ENCODE measurements around the gene TATDN2. TPM values are rescaled to one million over a fixed set of nuclear protein-coding genes. Genes with fewer than 3 reads are reported as not detected.

Gene TATDN2
- total RNA-seq, 5 donors from 2014 or later (not counting 1 experiment from before 2014, with no cell fraction given) = 58.9 to 82.3 (median 79.9) TPM

- ChIA-PET POLR2A (no interaction called here), CTCF (no interaction called here)
- no peaks in the 10 kb centered on the region for H3K27me3 ChIP-seq (replicated peaks in 1 of 2; ENCODE audit: control insufficient read depth in 2 of 2, extremely low read depth in 1 of 2, insufficient read depth in 2 of 2, low read length in 1 of 2)
- ATAC-seq (replicated peaks in 1 of 4) = no peak
- peaks cover 11 to 79% of the 10 kb centered on the region in 2 donors for H3K36me3 ChIP-seq (ENCODE audit: control insufficient read depth in 2 of 2, extremely low read depth in 1 of 2, insufficient read depth in 1 of 2, low read length in 1 of 2)
- H3K4me1 ChIP-seq (ENCODE audit: control insufficient read depth in 1 of 2, extremely low read depth in 1 of 2, insufficient read depth in 2 of 2, low read length in 2 of 2) = no peaks in the 10 kb centered on the region
- Mint-ChIP-seq H3K27ac (no peak overlapping the region), H3K9me3 (no peaks in the 10 kb centered on the region), H3K36me3 (peaks cover 64% of the 10 kb centered on the region), H3K4me1 (peaks cover 0 to 3% (median 0%) of the 10 kb centered on the region in 3 donors), H3K4me3 (no peak overlapping the region), H3K27me3 (no peaks in the 10 kb centered on the region)
- no peaks in the 10 kb centered on the region for H3K9me3 ChIP-seq
- DNase-seq = no peak
- WGBS (ENCODE audit: insufficient coverage) = no CpG with 5 or more reads among the region's 2 CpGs
- no peak overlapping the region for H3K27ac ChIP-seq (ENCODE audit: low read length)
- H3K4me3 ChIP-seq (ENCODE audit: control insufficient read depth in 1 of 2, extremely low read depth in 1 of 2, low read length in 1 of 2) = no peak overlapping the region
These were observed 62.3 kb downstream of the TATDN2 start for GRCh38 chr3:10310578-10310977.

GRCh38 chr3:10311710-10312109 is 63.5 kb downstream of the TATDN2 start:
- Mint-ChIP-seq H3K4me1 (peaks cover 0 to 7% (median 3%) of the 10 kb centered on the region in 3 donors), H3K9me3 (no peaks in the 10 kb centered on the region), H3K36me3 (peaks cover 59% of the 10 kb centered on the region), H3K27me3 (no peaks in the 10 kb centered on the region), H3K27ac (no peak overlapping the region), H3K4me3 (no peak overlapping the region)
- Histone ChIP-seq H3K4me3 (ENCODE audit: control insufficient read depth in 1 of 2, extremely low read depth in 1 of 2, low read length in 1 of 2) (no peak overlapping the region), H3K4me1 (ENCODE audit: control insufficient read depth in 1 of 2, extremely low read depth in 1 of 2, insufficient read depth in 2 of 2, low read length in 2 of 2) (no peaks in the 10 kb centered on the region), H3K36me3 (ENCODE audit: control insufficient read depth in 2 of 2, extremely low read depth in 1 of 2, insufficient read depth in 1 of 2, low read length in 1 of 2) (peaks cover 11 to 81% of the 10 kb centered on the region in 2 donors), H3K9me3 (no peaks in the 10 kb centered on the region), H3K27ac (ENCODE audit: low read length) (no peak overlapping the region), H3K27me3 (replicated peaks in 1 of 2; ENCODE audit: control insufficient read depth in 2 of 2, extremely low read depth in 1 of 2, insufficient read depth in 2 of 2, low read length in 1 of 2) (no peaks in the 10 kb centered on the region)
- WGBS (ENCODE audit: insufficient coverage) = 96% methylated on average over 10 of the region's 13 CpGs
- DNase-seq = no peak
- no peak for ATAC-seq (replicated peaks in 1 of 4)
- ChIA-PET CTCF (no interaction called here), POLR2A (no interaction called here)

DNA sequence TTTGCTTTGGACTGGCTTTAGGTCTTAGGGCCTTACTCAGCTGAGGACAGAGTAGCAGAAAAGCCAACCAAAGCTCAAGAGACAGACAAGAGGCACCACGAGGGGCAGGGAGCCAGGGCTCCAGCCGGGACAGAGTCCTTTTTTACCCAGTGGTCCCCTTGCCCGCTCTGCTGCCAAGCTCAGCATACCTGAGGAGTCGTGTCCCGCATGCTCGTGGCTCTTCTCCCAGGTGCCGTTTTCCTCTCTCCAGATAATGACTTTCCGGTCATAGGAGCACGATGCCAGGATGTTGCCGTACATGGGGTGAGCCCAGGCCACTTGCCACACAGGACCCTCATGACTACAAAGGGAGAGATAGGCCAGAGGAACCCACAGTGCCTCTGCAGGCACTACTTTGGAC is 64.1 kb downstream of the TATDN2 start:
- CTCF ChIA-PET = no interaction called here
- peak overlapping the region in 1 of 2 donors; percentile 11 for H3K27ac Mint-ChIP-seq

DNA sequence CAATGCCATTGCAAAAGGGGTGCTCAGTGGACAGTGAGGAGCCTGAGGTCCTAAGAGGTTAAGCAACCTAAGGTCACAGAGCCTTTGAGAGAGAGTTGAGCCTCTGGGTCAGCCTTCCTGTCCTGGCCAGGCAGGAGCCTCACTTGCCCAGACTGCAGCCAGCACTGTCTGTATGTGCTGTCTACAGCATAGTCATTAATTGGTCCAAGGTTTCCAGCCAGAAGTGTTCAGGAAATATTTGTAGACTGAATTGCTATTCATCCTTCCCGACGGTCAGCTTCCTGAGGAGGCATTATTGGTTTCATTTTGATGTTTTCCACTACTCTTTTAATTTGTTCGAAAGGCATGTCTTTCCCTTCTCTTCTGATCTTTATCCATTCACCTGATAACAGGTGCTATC is 64.6 kb downstream of the TATDN2 start:
- Mint-ChIP-seq H3K27ac (no peak overlapping the region), H3K4me1 (peaks cover 2 to 8% (median 7%) of the 10 kb centered on the region in 3 donors), H3K9me3 (no peaks in the 10 kb centered on the region), H3K27me3 (no peaks in the 10 kb centered on the region), H3K36me3 (peaks cover 57% of the 10 kb centered on the region), H3K4me3 (no peak overlapping the region)
- no peaks in the 10 kb centered on the region for H3K4me1 ChIP-seq (ENCODE audit: control insufficient read depth in 1 of 2, extremely low read depth in 1 of 2, insufficient read depth in 2 of 2, low read length in 2 of 2)
- no peaks in the 10 kb centered on the region for H3K9me3 ChIP-seq
- CTCF ChIA-PET = no interaction called here
- H3K4me3 ChIP-seq (ENCODE audit: control insufficient read depth in 1 of 2, extremely low read depth in 1 of 2, low read length in 1 of 2) = no peak overlapping the region
- POLR2A ChIA-PET = interaction anchor here in 1 of 2 donors (0.6 kb wide), 1 partner anchor 1472 kb away, joined by 3 read pairs; no protein-coding TSS in a partner anchor
- H3K36me3 ChIP-seq (ENCODE audit: control insufficient read depth in 2 of 2, extremely low read depth in 1 of 2, insufficient read depth in 1 of 2, low read length in 1 of 2) = peaks cover 11 to 82% of the 10 kb centered on the region in 2 donors
- 100% methylated on average over 2 of the region's 3 CpGs for WGBS (ENCODE audit: insufficient coverage)
- ATAC-seq (replicated peaks in 1 of 4) (no peak), DNase-seq (no peak)
- no peak overlapping the region for H3K27ac ChIP-seq (ENCODE audit: low read length)
- H3K27me3 ChIP-seq (replicated peaks in 1 of 2; ENCODE audit: control insufficient read depth in 2 of 2, extremely low read depth in 1 of 2, insufficient read depth in 2 of 2, low read length in 1 of 2) = no peaks in the 10 kb centered on the region

More for the DNA sequence above, 64.1 kb downstream of the TATDN2 start:
- no peak overlapping the region for H3K4me3 Mint-ChIP-seq
- POLR2A ChIA-PET = no interaction called here
- WGBS (ENCODE audit: insufficient coverage) = 93% methylated on average over 6 of the region's 10 CpGs
- H3K27ac ChIP-seq (ENCODE audit: low read length) = no peak overlapping the region
- H3K9me3 Mint-ChIP-seq = no peaks in the 10 kb centered on the region
- no peaks in the 10 kb centered on the region for H3K4me1 ChIP-seq (ENCODE audit: control insufficient read depth in 1 of 2, extremely low read depth in 1 of 2, insufficient read depth in 2 of 2, low read length in 2 of 2)
- no peaks in the 10 kb centered on the region for H3K27me3 ChIP-seq (replicated peaks in 1 of 2; ENCODE audit: control insufficient read depth in 2 of 2, extremely low read depth in 1 of 2, insufficient read depth in 2 of 2, low read length in 1 of 2)
- H3K27me3 Mint-ChIP-seq = no peaks in the 10 kb centered on the region
- DNase-seq = no peak
- peaks cover 60% of the 10 kb centered on the region for H3K36me3 Mint-ChIP-seq
- no peaks in the 10 kb centered on the region for H3K9me3 ChIP-seq
- H3K4me3 ChIP-seq (ENCODE audit: control insufficient read depth in 1 of 2, extremely low read depth in 1 of 2, low read length in 1 of 2) = no peak overlapping the region
- peaks cover 0 to 7% (median 3%) of the 10 kb centered on the region in 3 donors for H3K4me1 Mint-ChIP-seq
- H3K36me3 ChIP-seq (ENCODE audit: control insufficient read depth in 2 of 2, extremely low read depth in 1 of 2, insufficient read depth in 1 of 2, low read length in 1 of 2) = peaks cover 11 to 82% of the 10 kb centered on the region in 2 donors
- ATAC-seq (replicated peaks in 1 of 4) = no peak

- H3K4me3 ChIP-seq (ENCODE audit: control insufficient read depth in 1 of 2, extremely low read depth in 1 of 2, low read length in 1 of 2) = no peak overlapping the region
- peaks cover 2 to 10% of the 10 kb centered on the region in 2 experiments for H3K4me1 ChIP-seq (ENCODE audit: control insufficient read depth in 1 of 2, extremely low read depth in 1 of 2, insufficient read depth in 2 of 2, low read length in 2 of 2)
- no peaks in the 10 kb centered on the region for H3K27me3 ChIP-seq (replicated peaks in 1 of 2; ENCODE audit: control insufficient read depth in 2 of 2, extremely low read depth in 1 of 2, insufficient read depth in 2 of 2, low read length in 1 of 2)
- H3K27me3 Mint-ChIP-seq = no peaks in the 10 kb centered on the region
- ChIA-PET POLR2A (no interaction called here), CTCF (no interaction called here)
- peaks cover 13 to 82% of the 10 kb centered on the region in 2 donors for H3K36me3 ChIP-seq (ENCODE audit: control insufficient read depth in 2 of 2, extremely low read depth in 1 of 2, insufficient read depth in 1 of 2, low read length in 1 of 2)
- 97% methylated on average over 3 of the region's 14 CpGs for WGBS (ENCODE audit: insufficient coverage)
- ATAC-seq (replicated peaks in 1 of 4) = no peak
- no peaks in the 10 kb centered on the region for H3K9me3 Mint-ChIP-seq
- no peak overlapping the region for H3K27ac Mint-ChIP-seq
- DNase-seq = no peak
- no peak overlapping the region for H3K27ac ChIP-seq (ENCODE audit: low read length)
- no peaks in the 10 kb centered on the region for H3K9me3 ChIP-seq
- H3K4me3 Mint-ChIP-seq = no peak overlapping the region
- peaks cover 22 to 29% (median 28%) of the 10 kb centered on the region in 3 donors for H3K4me1 Mint-ChIP-seq
- H3K36me3 Mint-ChIP-seq = peaks cover 48% of the 10 kb centered on the region
These were observed 66.8 kb downstream of the TATDN2 start for GRCh38 chr3:10315101-10315500.

DNA sequence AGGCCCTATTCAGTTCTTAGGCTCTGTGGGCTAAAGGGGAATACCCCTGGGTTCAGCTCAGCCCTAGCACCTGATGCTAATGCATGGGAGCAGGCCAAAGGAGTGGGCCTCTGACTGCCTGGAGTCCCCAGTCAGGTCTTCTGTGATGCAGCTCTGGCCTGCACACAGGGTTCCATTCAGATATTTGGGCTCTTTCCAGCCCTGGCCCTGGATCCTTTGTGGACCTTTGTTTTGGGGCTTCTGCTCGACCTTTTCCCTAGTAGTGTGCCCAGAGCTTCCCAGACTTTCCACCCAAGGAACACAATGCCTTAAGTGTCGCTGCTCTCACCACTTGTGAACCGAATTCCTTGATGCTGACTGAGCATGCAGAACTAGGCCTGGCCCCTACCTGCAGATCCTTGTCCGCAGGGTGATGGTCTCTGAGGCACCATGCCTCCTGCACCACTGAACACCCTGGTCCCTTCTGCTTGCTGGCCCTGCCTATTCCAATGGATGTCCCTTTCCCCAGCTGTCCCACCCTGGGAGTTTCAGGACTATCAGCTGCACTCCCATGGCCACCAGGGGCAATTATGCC is 67.6 kb downstream of the TATDN2 start:
- Histone ChIP-seq H3K9me3 (no peaks in the 10 kb centered on the region), H3K4me3 (ENCODE audit: control insufficient read depth in 1 of 2, extremely low read depth in 1 of 2, low read length in 1 of 2) (no peak overlapping the region), H3K27ac (ENCODE audit: low read length) (no peak overlapping the region), H3K27me3 (replicated peaks in 1 of 2; ENCODE audit: control insufficient read depth in 2 of 2, extremely low read depth in 1 of 2, insufficient read depth in 2 of 2, low read length in 1 of 2) (no peaks in the 10 kb centered on the region), H3K36me3 (ENCODE audit: control insufficient read depth in 2 of 2, extremely low read depth in 1 of 2, insufficient read depth in 1 of 2, low read length in 1 of 2) (peaks cover 13 to 76% of the 10 kb centered on the region in 2 donors), H3K4me1 (ENCODE audit: control insufficient read depth in 1 of 2, extremely low read depth in 1 of 2, insufficient read depth in 2 of 2, low read length in 2 of 2) (peaks cover 4 to 17% of the 10 kb centered on the region in 2 experiments)
- Mint-ChIP-seq H3K27me3 (no peaks in the 10 kb centered on the region), H3K4me3 (no peak overlapping the region), H3K27ac (no peak overlapping the region), H3K9me3 (no peaks in the 10 kb centered on the region), H3K4me1 (peaks cover 24 to 33% (median 31%) of the 10 kb centered on the region in 3 donors), H3K36me3 (peaks cover 43% of the 10 kb centered on the region)
- ATAC-seq (replicated peaks in 1 of 4) (no peak), DNase-seq (no peak)
- 100% methylated on average over 4 of the region's 4 CpGs for WGBS (ENCODE audit: insufficient coverage)
- CTCF ChIA-PET = interaction anchor here in 1 of 2 donors (0.8 kb wide), 1 partner anchor 30 kb away, joined by 3 read pairs; no protein-coding TSS in a partner anchor
- POLR2A ChIA-PET = no interaction called here

Data from T-cell (primary cell).